ENCODE measurements around the gene TSHZ2.

Gene TSHZ2

DNA sequence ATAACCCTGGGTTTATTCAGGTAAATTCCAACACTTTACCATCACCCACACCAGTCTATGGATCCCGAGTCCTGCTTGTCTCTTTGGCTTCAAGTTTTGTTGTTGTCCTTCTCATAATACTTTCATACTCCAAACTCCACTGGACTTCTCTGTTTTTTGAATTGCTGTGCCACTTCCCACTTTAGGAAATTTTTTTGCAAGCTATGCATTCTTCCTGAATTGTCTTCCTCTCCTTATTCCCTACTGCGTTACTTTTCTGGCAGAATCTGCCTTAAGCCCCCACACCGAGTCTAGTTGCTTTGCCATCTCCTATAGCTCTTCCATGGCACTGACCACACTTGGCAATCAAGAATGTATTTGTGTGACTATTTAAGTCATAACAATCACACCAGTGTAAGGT lies 96.1 kb downstream of the TSHZ2 start:
- no peak for DNase-seq (ENCODE audit: low spot score)

DNA sequence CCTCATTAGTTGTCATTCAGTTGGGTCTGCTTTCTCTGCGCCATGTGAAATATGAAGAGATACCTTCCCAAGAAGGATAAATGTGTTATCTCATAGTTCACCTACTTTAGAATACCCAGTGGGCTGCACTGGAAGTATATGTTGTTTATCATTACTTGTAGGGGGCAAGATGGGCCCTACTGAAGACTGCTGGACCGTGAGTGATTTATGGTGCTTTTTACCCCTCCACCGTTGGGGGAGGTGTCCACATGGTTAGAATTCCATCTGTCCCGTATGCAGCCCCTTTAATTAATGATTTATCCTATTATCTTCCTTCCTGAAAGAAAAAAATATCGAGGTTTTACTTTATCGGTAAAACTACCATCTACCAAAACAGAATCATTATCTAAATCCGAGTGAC lies 97.0 kb downstream of the TSHZ2 start:
- no peak for DNase-seq (ENCODE audit: low spot score)

DNA sequence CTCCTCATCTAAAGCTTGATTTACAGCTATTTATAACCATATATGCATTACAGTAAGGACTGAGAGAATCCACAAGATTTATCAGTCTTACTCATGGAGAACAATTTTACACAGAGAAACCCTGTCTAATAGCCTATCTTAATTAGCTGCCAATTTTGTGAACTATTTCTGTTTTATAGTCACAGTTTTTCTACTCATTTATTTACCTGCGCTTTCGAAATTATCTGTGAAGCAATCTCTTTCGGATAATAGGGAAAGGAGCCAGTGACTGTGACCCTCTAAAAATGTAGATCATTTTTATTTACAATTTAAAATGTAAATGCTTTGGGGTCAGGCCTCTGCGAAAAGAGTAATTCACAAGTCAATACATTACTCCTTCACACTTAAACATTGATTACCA lies 98.1 kb downstream of the TSHZ2 start:
- no peak for DNase-seq (ENCODE audit: low spot score)

DNA sequence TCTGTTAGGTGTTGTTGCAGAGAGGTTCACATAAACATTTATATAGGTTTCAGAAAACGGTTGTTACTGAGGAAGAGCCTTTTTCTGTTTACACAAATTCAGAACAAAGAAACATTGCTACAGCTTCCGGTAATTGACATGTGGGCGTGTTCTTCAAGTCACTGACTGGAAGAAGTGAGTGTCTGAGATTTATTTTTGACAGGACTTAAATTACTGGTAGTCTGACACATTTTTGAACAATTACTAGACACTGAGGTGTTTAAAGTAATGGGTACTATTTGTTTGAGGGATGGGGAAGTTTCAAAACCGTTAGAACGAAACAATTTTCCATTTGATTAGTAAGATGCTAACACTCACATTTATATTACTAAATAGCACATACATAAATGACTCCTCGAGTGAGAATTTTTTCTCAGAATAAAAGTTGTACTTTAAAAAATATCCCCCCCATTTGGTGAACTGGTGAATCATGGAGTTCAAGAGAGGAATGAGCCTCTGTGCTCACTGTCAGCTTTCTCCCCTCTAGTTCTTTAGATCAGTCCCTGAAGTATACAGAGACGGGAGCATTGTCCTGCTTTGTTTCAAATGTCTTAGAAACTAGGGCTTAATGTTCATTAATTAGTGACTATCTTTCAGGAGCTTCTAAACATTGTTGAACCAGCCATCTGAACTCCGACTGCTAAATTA lies 98.7 kb downstream of the TSHZ2 start:
- peak; percentile 11 for DNase-seq (ENCODE audit: low spot score)

DNA sequence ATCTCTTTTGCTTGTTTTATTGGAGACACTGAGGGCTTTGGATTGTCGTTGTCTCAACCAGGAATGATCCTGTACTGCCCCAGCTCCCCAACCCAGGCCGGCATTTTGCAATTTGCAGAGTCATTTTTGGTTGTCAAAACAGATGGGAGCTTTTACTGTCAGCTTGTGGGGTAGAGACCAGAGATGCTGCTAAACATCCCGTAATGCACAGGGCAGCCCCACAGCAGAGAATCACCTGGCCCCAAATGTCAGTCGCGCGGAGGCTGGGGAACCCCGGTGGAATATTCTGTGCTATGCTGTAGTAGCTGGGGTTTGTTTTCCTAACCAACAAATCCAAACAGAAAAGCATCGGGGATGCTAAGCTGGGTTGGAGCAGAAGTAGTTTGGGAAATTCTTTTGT lies 99.7 kb downstream of the TSHZ2 start:
- no peak for DNase-seq (ENCODE audit: low spot score)

DNA sequence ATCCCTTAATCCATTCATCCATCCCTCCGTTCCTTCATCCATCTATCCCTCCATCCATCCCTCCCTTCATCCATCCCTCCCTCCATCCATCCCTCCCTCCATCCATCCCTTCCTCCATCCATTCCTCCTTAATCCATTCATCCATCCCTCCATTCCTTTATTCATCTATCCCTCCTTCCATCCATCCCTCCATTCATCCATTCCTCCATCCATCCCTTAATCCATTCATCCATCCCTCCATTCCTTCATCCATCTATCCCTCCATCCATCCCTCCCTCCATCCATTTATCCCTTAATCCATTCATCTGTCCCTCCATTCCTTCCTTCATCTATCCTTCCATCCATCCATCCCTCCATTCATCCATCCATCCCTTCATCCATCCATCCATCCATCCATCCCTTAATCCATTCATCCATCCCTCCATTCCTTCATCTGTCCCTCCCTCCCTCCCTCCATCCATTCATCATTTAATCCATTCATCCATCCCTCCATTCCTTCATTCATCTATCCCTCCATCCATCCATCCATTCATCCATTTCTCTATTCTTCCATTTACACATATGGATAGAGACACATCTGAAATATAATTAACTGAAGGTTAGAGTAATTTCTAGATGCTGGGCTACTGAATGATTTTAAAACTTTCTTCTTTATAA lies 100.9 kb downstream of the TSHZ2 start:
- DNase-seq (ENCODE audit: low spot score), result no peak

DNA sequence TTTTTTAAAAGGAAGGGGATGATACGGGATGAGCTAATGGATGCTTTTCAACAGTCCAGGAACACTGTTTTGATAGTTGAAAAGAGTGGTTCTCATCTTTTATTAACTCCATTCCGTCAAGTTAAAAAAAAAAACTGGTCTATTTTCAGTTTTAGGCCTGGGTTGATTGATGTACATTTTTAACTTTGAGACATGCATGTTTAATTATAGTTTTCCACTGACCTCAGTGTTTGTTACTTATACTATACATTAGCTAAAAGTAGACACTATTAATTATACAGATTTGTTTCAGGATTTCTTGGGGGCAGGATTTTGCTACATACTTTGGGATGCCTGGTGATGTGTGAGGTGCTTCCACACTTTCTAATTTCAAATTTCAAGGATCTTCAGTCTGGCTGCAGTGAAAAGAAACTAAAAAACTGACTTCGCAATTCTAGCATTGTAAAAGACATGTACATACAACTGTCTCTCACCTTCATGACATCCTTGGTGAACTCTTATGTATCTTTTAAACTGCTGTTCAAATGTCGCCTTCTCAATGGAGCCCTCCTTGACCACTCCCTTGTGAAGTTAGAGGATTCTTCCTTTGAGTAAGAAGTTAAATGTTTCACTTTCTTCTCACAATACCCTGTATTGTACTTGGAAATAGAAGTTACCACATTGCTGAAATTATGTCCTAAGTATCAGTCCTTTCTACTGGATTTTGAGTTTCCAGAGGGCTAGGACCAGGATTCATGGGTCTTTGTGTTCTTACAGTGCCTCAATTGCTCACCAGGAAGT lies 101.7 kb downstream of the TSHZ2 start:
- DNase-seq (ENCODE audit: low spot score), result no peak

DNA sequence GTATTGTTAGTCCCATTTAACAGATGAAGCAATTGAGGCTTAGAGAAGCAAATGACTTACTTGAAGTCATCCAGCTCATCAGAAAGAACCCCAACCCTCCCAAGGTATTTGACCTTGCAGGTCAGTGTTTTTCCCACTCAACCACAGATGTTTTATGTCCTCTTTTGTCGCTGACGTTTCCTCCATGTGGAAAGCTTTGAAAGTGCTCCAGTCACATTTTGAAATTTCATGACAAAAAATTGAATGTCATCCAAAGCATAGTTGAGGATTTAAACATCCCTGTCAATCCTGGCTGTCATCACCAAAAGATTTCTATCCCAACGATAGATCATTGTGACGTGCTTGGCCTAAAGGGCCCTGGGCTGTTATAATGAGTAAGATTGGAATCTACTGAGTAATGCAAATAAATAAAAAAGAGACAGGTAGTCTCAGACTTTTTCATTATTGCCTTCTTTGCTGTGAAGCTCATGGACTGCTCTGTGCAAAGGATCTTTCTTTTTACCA lies 102.7 kb downstream of the TSHZ2 start:
- DNase-seq (ENCODE audit: low spot score), result no peak

DNA sequence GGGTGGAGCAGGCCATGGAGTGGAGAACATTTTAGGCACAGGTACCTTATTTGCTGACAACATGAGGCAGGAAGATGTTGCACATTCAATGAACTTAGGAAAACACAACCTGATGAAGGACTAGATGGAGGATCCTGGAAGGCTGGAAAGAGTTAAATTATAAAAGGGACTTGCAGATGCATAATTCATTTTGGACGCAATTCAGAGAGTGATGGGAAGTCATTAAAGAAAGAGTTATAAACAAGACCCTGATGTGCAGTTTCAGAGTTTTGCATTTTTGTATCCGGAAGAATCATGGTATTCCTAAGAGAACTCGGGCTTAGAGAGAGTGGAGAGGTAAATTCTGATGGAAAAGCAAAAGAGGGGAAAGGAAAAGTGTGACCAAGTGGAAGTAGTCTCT lies 104.5 kb downstream of the TSHZ2 start:
- DNase-seq (ENCODE audit: low spot score), result no peak

DNA sequence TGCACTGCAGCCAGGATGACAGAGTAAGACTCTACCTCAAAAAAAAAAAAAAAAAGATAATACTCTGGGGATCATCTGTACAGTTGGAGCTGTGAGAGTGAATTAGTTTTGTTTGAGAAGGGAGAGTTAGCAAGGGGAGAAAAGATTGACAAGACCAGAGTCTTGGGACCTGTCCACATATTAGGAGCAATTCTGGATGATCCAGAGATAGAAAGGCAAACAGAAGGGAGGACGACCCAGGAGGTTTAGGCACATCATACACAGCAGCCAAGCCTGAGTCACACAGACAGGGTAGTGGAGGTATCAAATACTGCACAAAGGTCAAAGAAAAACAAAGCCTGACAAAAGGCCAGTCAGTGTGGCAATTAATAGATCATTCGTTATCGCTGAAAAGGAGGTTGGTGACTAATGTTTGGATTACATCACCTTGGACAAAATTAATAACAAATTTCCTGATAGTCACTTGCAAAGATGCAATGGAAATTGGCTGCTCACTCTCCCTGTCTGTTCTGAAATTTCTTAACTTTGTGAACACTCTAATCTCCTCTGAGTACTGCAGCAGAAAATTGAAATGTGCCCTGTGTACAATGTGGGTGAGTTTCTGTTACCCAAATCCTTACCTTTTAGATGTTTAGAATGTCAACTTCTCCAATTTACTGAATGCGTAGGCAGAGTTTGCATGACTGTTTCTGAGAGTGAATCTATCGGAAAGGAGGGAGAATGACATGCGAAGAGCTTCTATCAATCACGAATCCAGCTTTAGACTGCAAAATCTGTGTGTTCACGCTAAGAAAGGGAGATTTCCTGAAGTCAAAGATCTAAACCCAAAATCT lies 105.4 kb downstream of the TSHZ2 start:
- DNase-seq (ENCODE audit: low spot score), result peak; percentile 40

DNA sequence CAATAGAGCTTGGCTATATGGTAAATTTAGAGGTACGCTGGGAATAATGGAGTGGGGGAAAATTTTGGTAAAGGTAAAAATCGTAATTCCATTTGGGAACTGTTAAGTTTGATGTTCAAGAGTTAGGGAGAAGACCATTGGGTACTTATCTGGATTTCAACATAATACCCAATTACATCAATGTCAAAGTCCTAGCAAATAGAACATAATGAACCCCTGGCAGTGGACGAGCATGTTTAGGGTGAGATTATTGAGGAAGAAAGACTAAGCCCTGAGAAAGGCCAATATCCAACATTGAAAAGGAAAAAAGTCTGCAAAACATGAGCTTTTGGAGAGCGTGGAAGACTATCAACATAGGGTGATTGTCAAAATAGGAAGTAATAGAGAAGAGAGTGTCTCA lies 106.6 kb downstream of the TSHZ2 start:
- DNase-seq (ENCODE audit: low spot score), result no peak

DNA sequence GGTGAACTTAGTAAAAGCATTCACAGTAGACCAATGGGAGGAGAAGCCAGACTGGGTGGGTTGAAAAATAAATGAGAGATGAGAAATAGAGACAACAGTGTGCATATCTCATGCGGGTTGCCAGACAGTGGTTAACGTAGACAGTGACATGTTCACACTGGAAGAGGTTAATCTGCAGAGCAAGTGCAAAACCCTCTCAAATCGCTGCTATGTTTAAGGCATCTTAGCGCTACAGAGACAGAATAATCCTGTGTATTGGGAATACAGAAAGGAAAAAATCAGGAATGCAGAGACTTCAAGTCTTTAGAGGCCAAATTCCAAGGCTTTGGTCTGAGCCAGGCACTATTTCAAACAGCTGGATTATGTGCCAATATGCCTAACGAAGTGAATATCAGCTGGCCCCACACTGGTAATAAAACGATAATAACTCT lies 107.1 kb downstream of the TSHZ2 start:
- no peak for DNase-seq (ENCODE audit: low spot score)

DNA sequence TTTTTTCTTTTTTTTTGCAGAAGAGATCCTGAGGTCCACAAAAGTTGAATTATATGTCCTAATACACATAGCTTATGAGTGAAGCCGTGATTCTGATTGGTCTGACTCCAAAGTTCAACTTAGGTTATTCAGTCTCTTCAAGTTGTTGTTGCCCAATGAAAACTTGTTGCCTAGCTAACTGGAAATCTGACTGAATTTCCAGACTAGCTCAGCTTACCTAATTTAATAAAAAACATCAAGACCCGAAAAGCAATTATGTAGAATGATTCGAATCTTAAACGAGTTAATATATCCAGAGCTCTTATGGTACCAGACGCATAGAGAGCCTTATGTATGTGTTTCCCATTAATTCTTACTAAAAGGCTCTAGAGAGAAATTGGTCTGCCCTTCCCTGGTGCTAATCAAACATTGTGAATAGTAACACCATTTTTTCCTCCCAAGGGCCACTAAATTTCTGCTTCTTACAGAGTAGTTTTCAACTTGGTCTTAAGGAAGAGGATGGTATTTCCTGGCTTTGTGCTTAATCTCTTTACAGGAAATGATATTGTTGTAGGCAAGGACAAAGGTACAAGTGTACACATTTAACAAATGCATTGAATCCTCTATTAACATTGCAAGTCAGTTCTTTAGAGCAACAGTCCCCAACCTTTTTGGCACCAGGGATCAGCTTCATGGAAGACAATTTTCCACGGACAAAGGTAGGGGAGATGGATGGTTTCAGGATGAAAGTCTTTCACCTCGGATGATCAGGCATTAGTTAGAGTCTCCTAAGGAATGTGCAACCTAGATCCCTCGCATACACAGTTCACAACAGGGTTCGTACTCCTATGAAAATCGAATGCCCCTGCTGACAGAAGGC lies 107.9 kb downstream of the TSHZ2 start:
- no peak for DNase-seq (ENCODE audit: low spot score)

DNA sequence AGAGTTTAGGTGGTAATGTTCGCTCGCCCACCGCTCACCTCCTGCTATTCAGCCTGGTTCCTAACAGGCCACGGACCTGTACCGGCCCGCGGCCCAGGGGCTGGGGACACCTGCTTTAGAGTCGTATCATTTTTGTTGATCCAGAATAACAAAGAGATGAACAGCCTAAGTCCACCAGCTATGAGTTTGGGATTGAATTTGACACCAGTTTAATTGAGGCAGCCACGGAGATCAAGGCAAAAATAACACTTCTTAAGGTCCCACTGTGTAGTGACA lies 108.5 kb downstream of the TSHZ2 start:
- DNase-seq (ENCODE audit: low spot score), result no peak

DNA sequence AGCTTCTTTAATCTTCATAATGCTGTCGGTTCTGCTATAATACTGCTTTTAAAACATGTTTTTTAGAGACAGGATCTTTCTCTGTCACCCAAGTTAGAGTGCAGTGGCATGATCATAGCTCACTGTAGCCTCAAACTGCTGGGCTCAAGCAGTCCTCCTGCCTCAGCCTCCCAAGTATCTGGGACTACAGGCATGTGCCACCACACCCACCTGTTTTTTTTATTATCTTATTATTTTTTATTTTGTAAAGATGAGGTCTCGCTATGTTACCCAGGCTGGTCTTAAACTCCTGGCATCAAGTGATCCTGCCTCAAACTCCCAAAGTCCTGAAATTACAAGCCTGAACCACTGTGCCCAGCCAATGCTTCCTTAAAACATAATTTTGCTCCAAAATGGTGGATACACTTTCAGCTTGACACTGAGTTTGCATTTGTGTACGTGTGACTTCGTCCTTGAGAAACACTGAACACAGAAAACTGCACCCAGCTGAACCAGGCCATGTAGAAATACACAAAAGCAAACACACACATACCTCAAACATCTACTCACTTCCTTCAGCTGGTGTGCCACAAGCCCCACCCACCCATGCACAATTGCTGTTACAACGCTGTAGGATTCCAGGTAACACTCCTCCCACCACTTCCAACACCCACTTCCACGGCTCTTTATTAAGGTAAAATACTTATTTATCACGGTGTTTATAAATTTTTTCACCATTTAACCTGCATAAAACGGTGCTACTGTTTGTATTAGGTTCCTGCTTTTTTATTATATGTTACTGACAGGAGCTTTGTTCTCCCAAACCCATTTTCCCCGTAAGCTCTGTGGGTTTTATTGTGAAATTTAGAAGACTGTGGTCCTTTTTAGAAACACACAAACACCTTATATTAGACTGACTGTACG lies 109.1 kb downstream of the TSHZ2 start:
- DNase-seq (ENCODE audit: low spot score), result peak; percentile 91

DNA sequence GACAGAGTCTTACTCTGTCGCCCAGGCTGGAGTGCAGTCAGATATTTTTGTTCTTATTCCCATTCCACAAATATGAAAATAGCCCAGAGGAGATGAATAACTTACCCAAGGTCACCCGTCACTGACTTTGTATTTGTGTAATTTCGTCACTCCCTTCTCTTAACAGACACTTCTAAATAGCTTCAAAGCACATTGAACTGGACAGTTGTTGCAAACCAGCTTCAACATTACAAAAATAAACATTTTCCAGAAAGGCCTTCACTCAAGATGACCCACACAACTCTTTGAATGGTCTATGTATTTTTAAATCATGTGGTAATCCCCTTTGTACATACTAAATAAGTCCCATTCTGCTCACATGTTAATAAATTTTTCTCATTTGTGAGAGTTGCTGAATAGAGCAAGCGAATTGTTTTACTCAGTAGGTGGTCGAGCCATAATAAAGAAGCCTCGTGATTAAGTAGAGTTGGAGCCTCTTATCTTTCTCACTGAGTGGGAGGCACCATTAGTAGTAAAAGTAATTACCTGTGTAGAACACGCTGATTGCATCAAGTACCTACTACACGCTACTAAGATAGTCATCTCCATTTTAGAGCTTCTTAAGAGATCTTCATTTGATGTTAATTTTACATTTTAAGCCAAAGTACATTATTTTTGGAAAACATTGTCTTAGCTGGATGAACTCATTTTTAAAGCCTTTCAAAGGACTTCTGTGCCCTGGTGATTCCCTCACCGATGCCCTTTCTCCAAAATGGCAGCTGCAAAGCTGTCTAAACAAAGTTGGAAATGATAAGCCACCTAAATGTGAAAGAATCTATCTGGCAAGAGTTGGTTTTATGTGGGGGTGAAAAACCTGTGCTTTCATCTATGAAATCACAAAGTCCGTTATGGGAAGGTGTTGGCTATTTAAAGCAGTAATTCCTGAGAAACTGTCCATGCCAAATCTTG lies 110.0 kb downstream of the TSHZ2 start:
- peak; percentile 8 for DNase-seq (ENCODE audit: low spot score)

DNA sequence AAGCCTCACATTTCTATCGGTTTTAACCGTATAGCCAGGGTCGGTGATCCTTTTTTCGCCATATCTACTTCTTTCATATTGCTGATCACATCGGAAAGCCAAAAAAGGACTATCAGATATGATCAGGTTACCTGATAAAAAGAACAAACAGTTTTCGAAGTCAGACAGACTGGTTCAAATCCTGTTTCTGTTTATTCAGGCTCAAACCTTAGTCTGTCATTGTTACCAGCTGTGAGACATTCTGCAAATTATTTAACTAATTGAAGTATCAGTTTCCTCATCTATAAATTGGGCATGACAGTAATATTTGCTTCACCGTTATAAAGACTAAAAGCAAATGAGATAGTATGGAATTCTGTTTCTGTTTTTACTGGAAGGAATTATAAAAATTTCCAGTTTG lies 111.3 kb downstream of the TSHZ2 start:
- no peak for DNase-seq (ENCODE audit: low spot score)

DNA sequence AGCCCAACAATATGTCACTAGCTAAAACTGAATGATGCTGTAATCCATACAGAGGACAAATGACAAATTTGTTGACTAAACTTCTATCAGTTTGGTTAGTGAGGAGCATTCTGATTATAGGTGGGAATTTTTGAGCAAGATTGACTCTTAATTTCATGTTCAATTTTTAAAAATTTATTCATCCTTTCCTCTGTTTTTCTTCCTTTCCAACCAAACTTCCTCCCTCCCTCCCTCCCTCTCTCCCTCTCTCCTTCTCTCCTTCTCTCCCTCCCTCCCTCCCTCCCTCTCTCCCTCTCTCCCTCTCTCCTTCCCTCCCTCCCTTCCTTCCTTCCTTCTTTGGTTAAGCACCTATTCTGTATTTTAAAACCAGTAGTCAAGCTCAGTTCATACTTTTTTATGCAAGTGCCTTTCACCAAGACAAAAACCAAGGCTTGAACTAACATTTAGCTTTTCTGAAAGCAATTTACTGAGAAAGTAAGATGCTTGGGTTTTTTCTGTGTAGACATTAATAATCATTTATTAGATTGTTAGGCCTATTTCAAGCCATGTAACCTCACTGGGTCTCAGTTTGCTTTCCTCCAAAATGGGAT lies 112.3 kb downstream of the TSHZ2 start:
- DNase-seq (ENCODE audit: low spot score), result no peak

DNA sequence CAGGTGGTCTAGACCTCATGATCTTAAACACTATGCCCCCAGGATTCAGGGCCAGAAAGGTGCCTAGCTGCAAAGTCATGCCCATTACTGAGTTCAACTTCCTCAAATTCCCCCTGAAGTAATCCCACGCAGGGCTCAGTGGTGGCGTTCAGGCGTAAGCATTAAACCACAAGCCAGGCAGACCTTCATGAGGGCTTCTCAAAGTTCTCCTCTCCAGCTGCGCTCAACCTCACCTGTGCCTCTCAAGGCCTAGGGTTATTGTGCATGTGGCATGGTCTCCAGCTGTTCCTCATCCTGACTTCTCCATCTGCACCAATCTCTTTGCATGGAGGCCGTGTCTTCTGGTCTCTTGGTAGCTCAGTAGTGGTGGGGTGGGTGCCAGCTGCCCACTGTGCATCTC lies 113.6 kb downstream of the TSHZ2 start:
- DNase-seq (ENCODE audit: low spot score), result no peak

Measured in SW480 (cell line).